GM23338 (cell line): Measurements from ENCODE around the gene FGF8. TPM values are rescaled to one million over a fixed set of nuclear protein-coding genes. Genes with fewer than 3 reads are reported as not detected.

ENCODE experiments used
- ATAC-seq: fragments of 200-7000 bp; cut with Tn5 transposase; 3 replicates; pipeline ENCODE4 v1.9.1; 2020
- DNase-seq: peaks from one replicate; pipeline ENCODE4 v3.0.0-alpha.2; 2015; ENCODE audit warnings: low spot score
- H2AFZ ChIP-seq: fragments of 200-600 bp; sonication (generic); 2 replicates; pipeline ENCODE4 v1.8.0; 2016; ENCODE audit warnings: antibody characterized with exemption, mild to moderate bottlenecking, moderate library complexity
- H3F3A ChIP-seq: fragments of 200-600 bp; sonication (generic); replicated peaks from 2 replicates; pipeline ENCODE4 v1.8.0; 2017; ENCODE audit warnings: antibody characterized with exemption, mixed run types, low read depth
- H3K27ac ChIP-seq: fragments of 200-600 bp; sonication (generic); 2 replicates; pipeline ENCODE4 v1.6.1; 2016; ENCODE audit warnings: low read depth
- H3K27me3 ChIP-seq: fragments of 200-600 bp; sonication (generic); 2 replicates; pipeline ENCODE4 v1.8.0; 2016; ENCODE audit warnings: mild to moderate bottlenecking, mixed run types, moderate library complexity; ENCODE audit not compliant: insufficient read depth
- H3K36me3 ChIP-seq: fragments of 200-600 bp; sonication (generic); 2 replicates; pipeline ENCODE4 v1.8.0; 2016; ENCODE audit warnings: mild to moderate bottlenecking; ENCODE audit not compliant: insufficient read depth
- H3K4me1 ChIP-seq: fragments of 200-600 bp; sonication (generic); 2 replicates; pipeline ENCODE4 v1.8.0; 2016; ENCODE audit warnings: mild to moderate bottlenecking, moderate library complexity; ENCODE audit not compliant: insufficient read depth
- H3K4me2 ChIP-seq: fragments of 200-600 bp; sonication (generic); 2 replicates; pipeline ENCODE4 v1.7.1; 2017; ENCODE audit warnings: mixed run types
- H3K4me3 ChIP-seq: fragments of 200-600 bp; sonication (generic); 2 replicates; pipeline ENCODE4 v1.6.1; 2016; ENCODE audit warnings: mixed run types
- H3K79me2 ChIP-seq: fragments of 200-600 bp; sonication (generic); replicated peaks from 2 replicates; pipeline ENCODE4 v1.8.0; 2017; ENCODE audit warnings: mild to moderate bottlenecking; ENCODE audit not compliant: insufficient read depth
- H3K9me2 ChIP-seq: fragments of 200-600 bp; sonication (generic); 2 replicates; pipeline ENCODE4 v1.8.0; 2017; ENCODE audit not compliant: insufficient read depth
- H4K20me1 ChIP-seq: fragments of 200-600 bp; sonication (generic); replicated peaks from 2 replicates; pipeline ENCODE4 v1.8.0; 2017; ENCODE audit warnings: mild to moderate bottlenecking; ENCODE audit not compliant: insufficient read depth
- H3K27ac Mint-ChIP-seq: 2 replicates; pipeline ENCODE4 v1.8.0; 2020; ENCODE audit warnings: inconsistent platforms, mild to moderate bottlenecking, moderate library complexity, mixed read lengths
- H3K27me3 Mint-ChIP-seq: 3 replicates; pipeline ENCODE4 v1.8.0; 2022; ENCODE audit warnings: low read depth, mild to moderate bottlenecking, moderate library complexity, mixed read lengths, inconsistent platforms; ENCODE audit not compliant: insufficient read depth, poor library complexity
- H3K36me3 Mint-ChIP-seq: 3 replicates; pipeline ENCODE4 v1.8.0; 2021; ENCODE audit warnings: low read depth, mild to moderate bottlenecking, inconsistent platforms, moderate library complexity, mixed read lengths
- H3K4me1 Mint-ChIP-seq: 3 replicates; pipeline ENCODE4 v1.8.0; 2020; ENCODE audit warnings: mild to moderate bottlenecking, inconsistent platforms, mixed read lengths
- H3K4me3 Mint-ChIP-seq: 3 replicates; pipeline ENCODE4 v1.8.0; 2021; ENCODE audit warnings: moderate library complexity, mild to moderate bottlenecking, inconsistent platforms, mixed read lengths
- H3K9me3 Mint-ChIP-seq: 3 replicates; pipeline ENCODE4 v1.8.0; 2020; ENCODE audit warnings: moderate library complexity, mild to moderate bottlenecking, inconsistent platforms, mixed read lengths
- CREB1 ChIP-seq: fragments of 250-450 bp; sonication (Bioruptor Pico); IDR thresholded peaks from 2 replicates; pipeline ENCODE4 v1.5.0; 2020; ENCODE audit warnings: low read depth, mild to moderate bottlenecking, moderate library complexity
- EZH2 ChIP-seq: fragments of 200-600 bp; sonication (generic); IDR thresholded peaks from one replicate; pipeline ENCODE4 v1.8.0; 2017; ENCODE audit warnings: antibody characterized with exemption, mild to moderate bottlenecking, low read depth; ENCODE audit not compliant: unreplicated experiment
- EZH2phosphoT487 ChIP-seq: fragments of 200-600 bp; sonication (generic); IDR thresholded peaks from one replicate; pipeline ENCODE4 v1.8.1; 2018; ENCODE audit warnings: antibody characterized with exemption; ENCODE audit not compliant: unreplicated experiment
- JUNB ChIP-seq: IDR thresholded peaks from one replicate; pipeline ENCODE4 v1.6.1; 2016; ENCODE audit warnings: antibody characterized with exemption; ENCODE audit not compliant: unreplicated experiment
- NANOG ChIP-seq: IDR thresholded peaks from 2 replicates; pipeline ENCODE4 v1.6.1; 2016; ENCODE audit warnings: antibody characterized with exemption, borderline replicate concordance
- POLR2AphosphoS5 ChIP-seq: IDR thresholded peaks from 2 replicates; pipeline ENCODE4 v1.6.1; 2016; ENCODE audit warnings: antibody characterized with exemption, low read depth
- STAT1 ChIP-seq: IDR thresholded peaks from one replicate; pipeline ENCODE4 v1.6.1; 2016; ENCODE audit warnings: antibody characterized with exemption; ENCODE audit not compliant: unreplicated experiment
- ZNF114 ChIP-seq: fragments of 250-450 bp; sonication (Bioruptor Pico); IDR thresholded peaks from 2 replicates; pipeline ENCODE4 v1.5.0; 2020; ENCODE audit warnings: mild to moderate bottlenecking, moderate library complexity
- ZNF331 ChIP-seq: fragments of 250-450 bp; sonication (Bioruptor Pico); IDR thresholded peaks from 2 replicates; pipeline ENCODE4 v1.5.0; 2020; ENCODE audit warnings: low read depth, mild to moderate bottlenecking, moderate library complexity
- polyA plus RNA-seq: library from polyadenylated mRNA; unstranded; fragments of >200 nt; fragmentation: Nextera tagmentation; extraction: Ambion mirVana; gene quantifications from 2 replicates; pipeline ENCODE4 v1.2.1, GENCODE V29; 2016
- total RNA-seq: library from RNA; depleted of rRNA; stranded (reverse); fragments of >200 nt; shearing (Covaris generic); gene quantifications from 2 replicates; pipeline ENCODE4 v1.2.3, GENCODE V29; 2014
- TF ChIP-seq, protein P1 (sequence below): IDR thresholded peaks from 2 replicates; pipeline ENCODE4 v1.6.1; 2016; ENCODE audit warnings: antibody characterized with exemption
- TF ChIP-seq, protein P2 (sequence below): IDR thresholded peaks from one replicate; pipeline ENCODE4 v1.6.1; 2018; ENCODE audit warnings: antibody characterized with exemption; ENCODE audit not compliant: unreplicated experiment
- TF ChIP-seq, protein P3 (sequence below): fragments of 250-450 bp; sonication (Bioruptor Pico); IDR thresholded peaks from 2 replicates; pipeline ENCODE4 v1.5.0; 2020; ENCODE audit warnings: mild to moderate bottlenecking, moderate library complexity
- TF ChIP-seq, protein P4 (sequence below), 2 experiments: fragments of 200-600 bp in 1 of 2; sonication (generic) in 1 of 2; conservative IDR thresholded peaks; 2 replicates each; pipeline versions ENCODE4 v1.5.1 to v1.6.1; 2016 to 2017; ENCODE audit warnings: antibody characterized with exemption in 2 of 2, low read depth in 2 of 2, mild to moderate bottlenecking in 2 of 2, moderate library complexity in 1 of 2

Gene FGF8
- total and polyA plus RNA-seq, 2 experiments from 2014 or later = 1.6 to 6.2 TPM

DNA sequence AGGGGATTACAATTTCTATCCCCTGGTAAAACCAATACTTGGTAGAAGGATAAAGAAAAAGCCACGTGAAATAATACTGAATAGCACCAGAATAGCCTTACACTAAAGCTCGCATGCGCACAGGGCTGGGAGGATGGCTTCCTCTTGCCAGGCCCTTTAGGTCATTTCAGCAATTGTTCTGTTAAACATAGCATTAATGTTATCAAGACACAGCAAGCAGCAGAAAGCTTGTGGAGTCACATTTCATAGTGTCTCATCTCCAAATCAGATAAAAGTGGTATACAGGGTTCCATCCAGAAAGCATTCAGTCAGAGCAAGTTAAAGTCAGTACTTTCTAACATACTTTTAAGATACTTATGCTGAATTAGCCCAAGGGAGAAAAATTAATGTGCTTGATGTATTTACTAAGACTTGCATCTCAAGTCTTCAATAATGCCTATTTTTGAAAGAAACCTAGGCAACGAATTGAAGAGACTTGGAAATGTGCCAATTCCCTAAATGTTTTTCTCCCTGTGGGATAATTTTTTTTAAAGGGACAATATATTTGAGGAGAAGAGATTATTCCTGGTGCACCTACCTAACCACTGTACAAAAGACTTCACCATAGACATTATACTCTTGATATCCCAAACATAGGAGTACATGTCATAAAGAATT lies 21.6 kb upstream of the FGF8 start:
- Histone ChIP-seq H3K27me3 (no peaks in the 10 kb centered on the region), H2AFZ (no peak overlapping the region), H3K4me3 (no peak overlapping the region), H3K4me1 (no peaks in the 10 kb centered on the region), H3K36me3 (peaks cover 96% of the 10 kb centered on the region), H3K27ac (no peak overlapping the region), H3K4me2 (no peak overlapping the region), H3F3A (peaks cover 9% of the 10 kb centered on the region; the same call in 1 of the 2 replicates), H3K9me2 (no peaks in the 10 kb centered on the region), H4K20me1 (peaks cover 51% of the 10 kb centered on the region), H3K79me2 (peaks cover 67% of the 10 kb centered on the region)
- no peak overlapping the region for H3K4me3 Mint-ChIP-seq
- ATAC-seq = no peak
- H3K9me3 Mint-ChIP-seq = no peaks in the 10 kb centered on the region
- TF ChIP-seq, protein P1, sequence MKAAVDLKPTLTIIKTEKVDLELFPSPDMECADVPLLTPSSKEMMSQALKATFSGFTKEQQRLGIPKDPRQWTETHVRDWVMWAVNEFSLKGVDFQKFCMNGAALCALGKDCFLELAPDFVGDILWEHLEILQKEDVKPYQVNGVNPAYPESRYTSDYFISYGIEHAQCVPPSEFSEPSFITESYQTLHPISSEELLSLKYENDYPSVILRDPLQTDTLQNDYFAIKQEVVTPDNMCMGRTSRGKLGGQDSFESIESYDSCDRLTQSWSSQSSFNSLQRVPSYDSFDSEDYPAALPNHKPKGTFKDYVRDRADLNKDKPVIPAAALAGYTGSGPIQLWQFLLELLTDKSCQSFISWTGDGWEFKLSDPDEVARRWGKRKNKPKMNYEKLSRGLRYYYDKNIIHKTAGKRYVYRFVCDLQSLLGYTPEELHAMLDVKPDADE = no peak
- TF ChIP-seq JUNB (no peak), EZH2 (no peak), NANOG (no peak), ZNF114 (no peak), POLR2AphosphoS5 (no peak), STAT1 (no peak), CREB1 (CRISPR knock-in tag) (no peak), EZH2phosphoT487 (no peak), ZNF331 (CRISPR knock-in tag) (no peak)
- TF ChIP-seq, protein P2, sequence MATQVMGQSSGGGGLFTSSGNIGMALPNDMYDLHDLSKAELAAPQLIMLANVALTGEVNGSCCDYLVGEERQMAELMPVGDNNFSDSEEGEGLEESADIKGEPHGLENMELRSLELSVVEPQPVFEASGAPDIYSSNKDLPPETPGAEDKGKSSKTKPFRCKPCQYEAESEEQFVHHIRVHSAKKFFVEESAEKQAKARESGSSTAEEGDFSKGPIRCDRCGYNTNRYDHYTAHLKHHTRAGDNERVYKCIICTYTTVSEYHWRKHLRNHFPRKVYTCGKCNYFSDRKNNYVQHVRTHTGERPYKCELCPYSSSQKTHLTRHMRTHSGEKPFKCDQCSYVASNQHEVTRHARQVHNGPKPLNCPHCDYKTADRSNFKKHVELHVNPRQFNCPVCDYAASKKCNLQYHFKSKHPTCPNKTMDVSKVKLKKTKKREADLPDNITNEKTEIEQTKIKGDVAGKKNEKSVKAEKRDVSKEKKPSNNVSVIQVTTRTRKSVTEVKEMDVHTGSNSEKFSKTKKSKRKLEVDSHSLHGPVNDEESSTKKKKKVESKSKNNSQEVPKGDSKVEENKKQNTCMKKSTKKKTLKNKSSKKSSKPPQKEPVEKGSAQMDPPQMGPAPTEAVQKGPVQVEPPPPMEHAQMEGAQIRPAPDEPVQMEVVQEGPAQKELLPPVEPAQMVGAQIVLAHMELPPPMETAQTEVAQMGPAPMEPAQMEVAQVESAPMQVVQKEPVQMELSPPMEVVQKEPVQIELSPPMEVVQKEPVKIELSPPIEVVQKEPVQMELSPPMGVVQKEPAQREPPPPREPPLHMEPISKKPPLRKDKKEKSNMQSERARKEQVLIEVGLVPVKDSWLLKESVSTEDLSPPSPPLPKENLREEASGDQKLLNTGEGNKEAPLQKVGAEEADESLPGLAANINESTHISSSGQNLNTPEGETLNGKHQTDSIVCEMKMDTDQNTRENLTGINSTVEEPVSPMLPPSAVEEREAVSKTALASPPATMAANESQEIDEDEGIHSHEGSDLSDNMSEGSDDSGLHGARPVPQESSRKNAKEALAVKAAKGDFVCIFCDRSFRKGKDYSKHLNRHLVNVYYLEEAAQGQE = no peak
- TF ChIP-seq, protein P3, sequence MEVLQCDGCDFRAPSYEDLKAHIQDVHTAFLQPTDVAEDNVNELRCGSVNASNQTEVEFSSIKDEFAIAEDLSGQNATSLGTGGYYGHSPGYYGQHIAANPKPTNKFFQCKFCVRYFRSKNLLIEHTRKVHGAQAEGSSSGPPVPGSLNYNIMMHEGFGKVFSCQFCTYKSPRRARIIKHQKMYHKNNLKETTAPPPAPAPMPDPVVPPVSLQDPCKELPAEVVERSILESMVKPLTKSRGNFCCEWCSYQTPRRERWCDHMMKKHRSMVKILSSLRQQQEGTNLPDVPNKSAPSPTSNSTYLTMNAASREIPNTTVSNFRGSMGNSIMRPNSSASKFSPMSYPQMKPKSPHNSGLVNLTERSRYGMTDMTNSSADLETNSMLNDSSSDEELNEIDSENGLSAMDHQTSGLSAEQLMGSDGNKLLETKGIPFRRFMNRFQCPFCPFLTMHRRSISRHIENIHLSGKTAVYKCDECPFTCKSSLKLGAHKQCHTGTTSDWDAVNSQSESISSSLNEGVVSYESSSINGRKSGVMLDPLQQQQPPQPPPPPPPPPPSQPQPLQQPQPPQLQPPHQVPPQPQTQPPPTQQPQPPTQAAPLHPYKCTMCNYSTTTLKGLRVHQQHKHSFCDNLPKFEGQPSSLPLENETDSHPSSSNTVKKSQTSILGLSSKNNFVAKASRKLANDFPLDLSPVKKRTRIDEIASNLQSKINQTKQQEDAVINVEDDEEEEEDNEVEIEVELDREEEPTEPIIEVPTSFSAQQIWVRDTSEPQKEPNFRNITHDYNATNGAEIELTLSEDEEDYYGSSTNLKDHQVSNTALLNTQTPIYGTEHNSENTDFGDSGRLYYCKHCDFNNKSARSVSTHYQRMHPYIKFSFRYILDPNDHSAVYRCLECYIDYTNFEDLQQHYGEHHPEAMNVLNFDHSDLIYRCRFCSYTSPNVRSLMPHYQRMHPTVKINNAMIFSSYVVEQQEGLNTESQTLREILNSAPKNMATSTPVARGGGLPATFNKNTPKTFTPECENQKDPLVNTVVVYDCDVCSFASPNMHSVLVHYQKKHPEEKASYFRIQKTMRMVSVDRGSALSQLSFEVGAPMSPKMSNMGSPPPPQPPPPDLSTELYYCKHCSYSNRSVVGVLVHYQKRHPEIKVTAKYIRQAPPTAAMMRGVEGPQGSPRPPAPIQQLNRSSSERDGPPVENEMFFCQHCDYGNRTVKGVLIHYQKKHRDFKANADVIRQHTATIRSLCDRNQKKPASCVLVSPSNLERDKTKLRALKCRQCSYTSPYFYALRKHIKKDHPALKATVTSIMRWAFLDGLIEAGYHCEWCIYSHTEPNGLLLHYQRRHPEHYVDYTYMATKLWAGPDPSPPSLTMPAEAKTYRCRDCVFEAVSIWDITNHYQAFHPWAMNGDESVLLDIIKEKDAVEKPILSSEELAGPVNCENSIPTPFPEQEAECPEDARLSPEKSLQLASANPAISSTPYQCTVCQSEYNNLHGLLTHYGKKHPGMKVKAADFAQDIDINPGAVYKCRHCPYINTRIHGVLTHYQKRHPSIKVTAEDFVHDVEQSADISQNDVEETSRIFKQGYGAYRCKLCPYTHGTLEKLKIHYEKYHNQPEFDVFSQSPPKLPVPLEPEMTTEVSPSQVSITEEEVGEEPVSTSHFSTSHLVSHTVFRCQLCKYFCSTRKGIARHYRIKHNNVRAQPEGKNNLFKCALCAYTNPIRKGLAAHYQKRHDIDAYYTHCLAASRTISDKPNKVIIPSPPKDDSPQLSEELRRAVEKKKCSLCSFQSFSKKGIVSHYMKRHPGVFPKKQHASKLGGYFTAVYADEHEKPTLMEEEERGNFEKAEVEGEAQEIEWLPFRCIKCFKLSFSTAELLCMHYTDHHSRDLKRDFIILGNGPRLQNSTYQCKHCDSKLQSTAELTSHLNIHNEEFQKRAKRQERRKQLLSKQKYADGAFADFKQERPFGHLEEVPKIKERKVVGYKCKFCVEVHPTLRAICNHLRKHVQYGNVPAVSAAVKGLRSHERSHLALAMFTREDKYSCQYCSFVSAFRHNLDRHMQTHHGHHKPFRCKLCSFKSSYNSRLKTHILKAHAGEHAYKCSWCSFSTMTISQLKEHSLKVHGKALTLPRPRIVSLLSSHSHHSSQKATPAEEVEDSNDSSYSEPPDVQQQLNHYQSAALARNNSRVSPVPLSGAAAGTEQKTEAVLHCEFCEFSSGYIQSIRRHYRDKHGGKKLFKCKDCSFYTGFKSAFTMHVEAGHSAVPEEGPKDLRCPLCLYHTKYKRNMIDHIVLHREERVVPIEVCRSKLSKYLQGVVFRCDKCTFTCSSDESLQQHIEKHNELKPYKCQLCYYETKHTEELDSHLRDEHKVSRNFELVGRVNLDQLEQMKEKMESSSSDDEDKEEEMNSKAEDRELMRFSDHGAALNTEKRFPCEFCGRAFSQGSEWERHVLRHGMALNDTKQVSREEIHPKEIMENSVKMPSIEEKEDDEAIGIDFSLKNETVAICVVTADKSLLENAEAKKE = no peak
- TF ChIP-seq, protein P4, sequence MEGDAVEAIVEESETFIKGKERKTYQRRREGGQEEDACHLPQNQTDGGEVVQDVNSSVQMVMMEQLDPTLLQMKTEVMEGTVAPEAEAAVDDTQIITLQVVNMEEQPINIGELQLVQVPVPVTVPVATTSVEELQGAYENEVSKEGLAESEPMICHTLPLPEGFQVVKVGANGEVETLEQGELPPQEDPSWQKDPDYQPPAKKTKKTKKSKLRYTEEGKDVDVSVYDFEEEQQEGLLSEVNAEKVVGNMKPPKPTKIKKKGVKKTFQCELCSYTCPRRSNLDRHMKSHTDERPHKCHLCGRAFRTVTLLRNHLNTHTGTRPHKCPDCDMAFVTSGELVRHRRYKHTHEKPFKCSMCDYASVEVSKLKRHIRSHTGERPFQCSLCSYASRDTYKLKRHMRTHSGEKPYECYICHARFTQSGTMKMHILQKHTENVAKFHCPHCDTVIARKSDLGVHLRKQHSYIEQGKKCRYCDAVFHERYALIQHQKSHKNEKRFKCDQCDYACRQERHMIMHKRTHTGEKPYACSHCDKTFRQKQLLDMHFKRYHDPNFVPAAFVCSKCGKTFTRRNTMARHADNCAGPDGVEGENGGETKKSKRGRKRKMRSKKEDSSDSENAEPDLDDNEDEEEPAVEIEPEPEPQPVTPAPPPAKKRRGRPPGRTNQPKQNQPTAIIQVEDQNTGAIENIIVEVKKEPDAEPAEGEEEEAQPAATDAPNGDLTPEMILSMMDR (conservative IDR thresholded peaks at IDR 0.05; ENCODE audit: low read depth in 2 of 2) = no peak
- H3K27me3 Mint-ChIP-seq = peaks cover 8% of the 10 kb centered on the region
- DNase-seq = no peak
- H3K36me3 Mint-ChIP-seq = peaks cover 89% of the 10 kb centered on the region
- no peaks in the 10 kb centered on the region for H3K4me1 Mint-ChIP-seq
- H3K27ac Mint-ChIP-seq = no peak overlapping the region
